ENCODE results near the gene GLCCI1.

The GLCCI1 gene

GRCh38 chr7:8128449-8129317 lies 160.1 kb downstream of the GLCCI1 start:
- TF ChIP-seq CTCF (IDR thresholded peaks at IDR 0.05), result no peak
- no peaks in the 10 kb centered on the region for H3K27me3 ChIP-seq (ENCODE audit: control insufficient read depth, insufficient read depth, low read length)
- H3K9ac ChIP-seq, result no peak overlapping the region
- H3K79me2 ChIP-seq, result no peaks in the 10 kb centered on the region
- H3K4me2 ChIP-seq (ENCODE audit: low read length), result no peak overlapping the region
- H3K27ac ChIP-seq, result no peak overlapping the region
- no peaks in the 10 kb centered on the region for H3K4me1 ChIP-seq
- no peaks in the 10 kb centered on the region for H3K9me3 ChIP-seq (ENCODE audit: control insufficient read depth, low read length)
- H3K36me3 ChIP-seq (ENCODE audit: control insufficient read depth, insufficient read depth, low read length), result no peaks in the 10 kb centered on the region
- H2AFZ ChIP-seq, result no peak overlapping the region
- H3K4me3 ChIP-seq (ENCODE audit: low read depth, low read length), result no peak overlapping the region

DNA sequence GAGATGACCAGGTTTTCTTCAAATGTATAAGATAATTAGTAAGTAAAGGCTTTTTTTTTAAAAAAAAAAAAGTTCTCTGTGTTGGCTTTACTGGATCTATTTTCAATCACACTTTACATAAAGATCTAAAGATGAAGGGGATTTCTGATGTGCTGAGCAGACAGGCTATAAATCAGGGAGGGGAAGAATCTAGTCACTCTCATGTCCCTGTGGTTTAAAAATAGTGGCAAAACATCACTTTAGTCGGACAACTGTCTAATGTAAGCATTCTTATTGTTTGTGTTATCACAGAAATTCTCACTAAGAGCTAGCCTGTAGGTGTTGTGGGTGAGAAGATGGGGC lies 160.7 kb downstream of the GLCCI1 start:
- no peak for TF ChIP-seq CTCF (IDR thresholded peaks at IDR 0.05)
- Histone ChIP-seq H3K4me2 (ENCODE audit: low read length) (no peak overlapping the region), H3K36me3 (ENCODE audit: control insufficient read depth, insufficient read depth, low read length) (no peaks in the 10 kb centered on the region), H3K4me3 (ENCODE audit: low read depth, low read length) (no peak overlapping the region), H3K79me2 (no peaks in the 10 kb centered on the region), H3K9ac (no peak overlapping the region), H3K9me3 (ENCODE audit: control insufficient read depth, low read length) (no peaks in the 10 kb centered on the region), H3K27ac (no peak overlapping the region), H3K4me1 (peaks cover 5% of the 10 kb centered on the region), H2AFZ (no peak overlapping the region), H3K27me3 (ENCODE audit: control insufficient read depth, insufficient read depth, low read length) (no peaks in the 10 kb centered on the region)

DNA sequence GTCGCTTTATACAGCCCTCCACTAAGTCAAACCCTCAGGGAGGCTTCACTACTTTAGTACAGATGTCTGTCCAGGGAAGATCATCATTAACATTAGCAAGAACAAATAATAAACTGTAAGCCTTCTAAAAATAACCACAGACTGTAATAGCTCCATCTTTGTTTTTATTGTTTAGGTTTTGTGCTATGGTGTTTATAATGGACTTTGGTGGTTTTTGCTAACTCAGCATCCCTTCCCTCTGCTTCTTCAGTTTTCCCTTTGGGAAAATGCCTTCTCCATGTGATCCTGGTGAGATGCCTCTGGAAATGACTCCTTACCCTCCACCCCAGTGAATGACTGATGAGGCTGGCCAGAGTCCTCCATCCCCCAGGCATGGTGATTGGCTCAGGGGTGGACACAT lies 162.1 kb downstream of the GLCCI1 start:
- Histone ChIP-seq H3K4me3 (ENCODE audit: low read depth, low read length) (no peak overlapping the region), H3K9me3 (ENCODE audit: control insufficient read depth, low read length) (no peaks in the 10 kb centered on the region), H3K4me1 (peaks cover 8% of the 10 kb centered on the region)

GRCh38 chr7:8131694-8132605 lies 163.4 kb downstream of the GLCCI1 start:
- Histone ChIP-seq H3K4me3 (ENCODE audit: low read depth, low read length) (no peak overlapping the region), H3K27ac (no peak overlapping the region), H3K9me3 (ENCODE audit: control insufficient read depth, low read length) (no peaks in the 10 kb centered on the region), H3K9ac (no peak overlapping the region), H3K36me3 (ENCODE audit: control insufficient read depth, insufficient read depth, low read length) (no peaks in the 10 kb centered on the region), H3K27me3 (ENCODE audit: control insufficient read depth, insufficient read depth, low read length) (no peaks in the 10 kb centered on the region), H3K79me2 (no peaks in the 10 kb centered on the region), H2AFZ (no peak overlapping the region), H3K4me2 (ENCODE audit: low read length) (no peak overlapping the region), H3K4me1 (peaks cover 8% of the 10 kb centered on the region)
- no peak for TF ChIP-seq CTCF (IDR thresholded peaks at IDR 0.05)

More for the DNA sequence above, 162.1 kb downstream of the GLCCI1 start:
- no peak for TF ChIP-seq CTCF (IDR thresholded peaks at IDR 0.05)
- Histone ChIP-seq H2AFZ (no peak overlapping the region), H3K27me3 (ENCODE audit: control insufficient read depth, insufficient read depth, low read length) (no peaks in the 10 kb centered on the region), H3K4me2 (ENCODE audit: low read length) (no peak overlapping the region), H3K36me3 (ENCODE audit: control insufficient read depth, insufficient read depth, low read length) (no peaks in the 10 kb centered on the region), H3K9ac (no peak overlapping the region), H3K79me2 (no peaks in the 10 kb centered on the region), H3K27ac (no peak overlapping the region)
